Mesenteric fat pad (tissue), 1 donor: ENCODE results near the gene MID1. TPM values are rescaled to one million over a fixed set of nuclear protein-coding genes. Genes with fewer than 3 reads are reported as not detected.
"Not testable (repeated sequence)": the region's sequence is repeated elsewhere in the genome, so short reads cannot be mapped to it uniquely, and the experiment has no call there.

Source experiments
- DNase-seq: peaks from one replicate; pipeline ENCODE4 v3.0.0-alpha.2; 2020; ENCODE audit warnings: low spot score
- total RNA-seq: library from RNA; stranded (reverse); fragmentation: NEBNext Ultra II Directional; extraction: Animal tissue kit (Norgen Biotek cat#: 25700); gene quantifications from one replicate; pipeline ENCODE4 v1.2.1, GENCODE V29; 2021
- donor health status: DM: yes; HTN: yes; CAD: no.

Gene MID1
- total RNA-seq, 1 donor from 2014 or later, result 16.6 TPM

GRCh38 chrX:10617186-10617998 is 3.0 kb downstream of the MID1 start:
- no peak for DNase-seq

- DNase-seq, result no peak
These were observed 4.2 kb downstream of the MID1 start for GRCh38 chrX:10615931-10616774.

GRCh38 chrX:10612215-10612614 is 8.2 kb downstream of the MID1 start:
- DNase-seq, result no peak

DNA sequence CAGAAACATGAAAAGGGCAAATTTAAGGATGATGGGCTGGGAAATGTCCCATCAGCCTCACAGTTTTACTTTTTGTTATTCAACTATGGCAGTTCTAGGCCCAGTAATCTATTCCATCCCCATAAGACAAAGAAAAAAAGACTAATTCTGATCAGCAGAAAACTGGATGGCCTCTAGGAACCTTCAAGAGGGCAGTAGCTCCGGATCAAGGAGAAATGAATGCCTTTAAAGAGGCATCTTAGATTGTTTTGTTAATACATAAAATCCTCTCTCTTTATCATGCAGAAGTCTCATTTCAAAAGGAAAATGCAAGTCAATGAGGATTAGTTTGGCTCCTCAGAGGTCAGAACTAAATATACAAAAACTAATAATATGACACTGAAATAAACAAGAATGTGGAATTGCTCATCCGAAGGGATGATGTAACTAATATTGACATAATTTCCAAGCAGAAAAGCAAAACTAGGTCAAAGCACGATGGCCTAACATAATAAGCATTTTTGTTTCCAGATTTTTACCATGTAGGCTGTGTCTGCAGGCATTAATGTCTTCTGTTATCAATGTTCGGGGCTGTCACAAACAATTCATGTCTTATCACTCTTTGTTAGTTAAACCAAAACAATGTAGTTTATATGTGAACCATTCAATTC is 8.8 kb downstream of the MID1 start:
- DNase-seq, result no peak

- no peak for DNase-seq
These were observed 12.3 kb downstream of the MID1 start for GRCh38 chrX:10608099-10608498.

DNA sequence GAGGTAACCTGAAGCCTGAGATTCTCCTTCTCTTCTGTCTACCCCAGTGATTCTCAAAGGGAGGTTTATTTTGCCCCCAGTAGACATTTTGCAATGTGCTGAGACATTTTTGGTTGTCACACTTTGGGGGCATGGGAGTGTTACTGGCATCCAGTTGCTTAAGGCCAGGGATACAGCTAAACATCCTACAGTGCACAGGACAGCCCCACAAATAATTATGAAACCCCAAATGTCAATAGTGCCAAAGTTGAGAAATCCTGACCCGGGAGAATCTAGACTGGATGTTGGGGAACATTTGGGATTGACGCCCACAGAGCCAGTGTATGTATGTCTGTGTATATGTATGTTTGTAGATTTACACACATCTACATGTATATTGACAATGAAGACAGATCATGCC is 13.2 kb downstream of the MID1 start:
- no peak for DNase-seq

DNA sequence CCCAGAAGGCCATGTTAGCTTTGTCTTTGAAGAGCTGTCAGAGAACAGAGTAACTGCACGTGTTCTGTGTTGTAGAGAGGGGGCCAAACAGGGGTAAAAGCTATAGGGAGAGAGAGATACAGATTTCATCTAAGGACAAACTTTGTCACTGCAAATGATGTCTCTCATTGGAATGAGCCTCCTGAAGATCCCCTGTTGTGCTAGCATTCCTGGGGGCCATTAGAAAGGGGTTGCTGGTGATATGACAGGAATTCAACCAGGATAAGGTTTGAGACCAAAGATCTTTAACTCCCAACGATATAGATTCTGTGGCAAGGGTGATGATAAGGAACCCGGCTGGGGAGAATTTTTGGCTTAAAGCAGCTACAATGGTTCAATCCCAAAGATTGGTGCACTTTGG is 16.8 kb downstream of the MID1 start:
- no peak for DNase-seq

DNA sequence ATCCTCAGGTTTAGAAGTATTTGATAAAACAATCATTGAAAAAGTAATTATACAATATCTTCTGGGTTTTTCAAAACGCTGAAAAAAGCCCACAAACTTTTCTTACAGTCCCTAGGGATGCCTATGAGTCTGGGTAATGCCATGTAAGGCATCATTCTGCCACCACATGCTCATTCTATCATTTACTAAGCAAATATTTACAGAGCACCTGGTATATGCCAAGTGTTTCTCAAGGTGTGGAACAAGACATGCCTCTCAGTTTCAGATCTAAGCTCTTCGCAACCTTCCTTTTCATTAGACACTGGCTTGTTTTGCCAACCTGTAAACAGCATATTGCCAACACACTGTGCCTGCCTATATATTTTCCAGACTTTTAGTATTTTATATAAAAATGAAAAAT is 17.7 kb downstream of the MID1 start:
- DNase-seq, result no peak

GRCh38 chrX:10600479-10600878 is 19.9 kb downstream of the MID1 start:
- DNase-seq, result no peak

DNA sequence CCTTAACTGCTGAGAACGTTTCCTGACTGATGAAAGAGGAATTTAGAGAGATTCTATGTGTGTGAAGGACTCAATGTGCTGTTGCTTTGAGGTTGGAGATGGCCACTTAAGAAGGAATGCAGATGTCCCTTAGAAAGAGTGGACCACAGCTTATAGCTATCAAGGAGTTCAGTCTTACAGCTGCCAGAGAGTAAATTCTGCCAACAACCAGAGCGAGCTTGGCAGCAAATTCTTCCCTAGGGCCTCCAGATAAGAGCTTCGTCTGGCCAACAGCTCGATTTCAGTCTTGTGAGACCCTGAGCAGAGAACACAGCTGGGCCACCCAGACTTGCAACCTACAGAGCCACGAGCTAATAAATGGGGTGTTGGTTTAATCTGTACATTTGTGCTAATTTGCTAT is 21.8 kb downstream of the MID1 start:
- no peak for DNase-seq

DNA sequence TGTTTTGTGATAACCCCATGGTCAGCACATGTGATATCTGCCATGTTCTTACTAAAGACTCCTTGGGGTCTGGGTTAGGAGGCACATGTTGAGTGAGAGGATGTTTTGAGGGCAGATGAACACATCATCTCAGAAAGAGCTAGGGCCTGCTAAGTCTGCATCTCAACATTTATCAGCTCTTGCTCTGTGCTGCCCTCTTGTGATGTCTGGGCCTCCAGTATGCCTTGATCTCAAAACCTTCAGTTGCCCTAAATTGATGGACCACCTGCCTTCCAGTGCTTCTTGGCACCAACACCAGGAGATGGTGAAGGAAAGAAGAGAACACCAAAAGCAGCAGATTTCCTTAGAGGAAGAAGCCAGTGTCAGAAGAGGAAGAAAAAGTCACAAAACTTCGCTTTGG is 22.5 kb downstream of the MID1 start:
- DNase-seq, result no peak

DNA sequence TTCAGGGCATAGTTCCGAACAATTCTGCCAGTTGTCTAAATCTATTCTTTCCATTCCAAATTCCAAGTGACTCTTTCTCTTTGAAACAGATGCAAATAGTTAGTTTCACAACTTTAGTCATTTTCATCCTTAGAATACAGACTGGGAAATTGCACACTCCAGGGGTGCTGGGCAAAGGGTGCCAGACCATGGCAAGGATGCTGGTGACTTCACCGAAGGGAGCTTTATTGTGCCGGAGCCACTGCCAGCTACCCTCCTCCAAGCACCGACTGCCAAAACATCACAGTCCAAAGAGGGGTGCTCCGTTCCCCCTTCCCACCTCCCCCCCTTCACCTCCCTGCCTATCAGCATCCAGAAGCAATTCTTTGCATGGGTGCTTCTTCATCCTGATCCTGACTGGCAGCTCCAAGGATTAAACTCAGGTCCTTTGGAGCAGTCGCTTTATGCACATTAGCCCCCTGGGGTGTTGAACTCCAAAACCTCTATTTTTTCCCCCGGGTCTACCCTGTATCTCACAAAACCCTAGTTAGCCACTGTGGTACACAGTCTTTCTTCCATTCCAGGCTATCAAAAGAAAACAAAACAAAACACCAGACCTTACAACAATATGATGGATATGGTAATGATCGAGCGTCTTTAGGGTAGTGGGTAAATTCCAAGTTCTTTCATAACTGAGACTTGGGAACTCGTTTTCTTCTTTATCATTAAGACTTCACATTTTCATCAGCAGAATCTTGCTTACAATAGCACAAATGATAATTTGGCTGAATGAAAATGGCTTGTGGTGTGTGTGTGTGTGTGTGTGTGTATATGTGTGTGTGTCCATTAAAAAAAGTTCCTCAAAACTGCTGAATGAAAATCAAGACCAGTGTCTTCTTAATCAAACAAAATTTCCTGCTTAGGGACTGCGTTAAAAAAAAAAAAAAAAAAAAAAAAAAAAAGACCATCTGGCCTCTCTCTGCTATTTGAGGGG is 28.7 kb downstream of the MID1 start:
- no peak for DNase-seq

DNA sequence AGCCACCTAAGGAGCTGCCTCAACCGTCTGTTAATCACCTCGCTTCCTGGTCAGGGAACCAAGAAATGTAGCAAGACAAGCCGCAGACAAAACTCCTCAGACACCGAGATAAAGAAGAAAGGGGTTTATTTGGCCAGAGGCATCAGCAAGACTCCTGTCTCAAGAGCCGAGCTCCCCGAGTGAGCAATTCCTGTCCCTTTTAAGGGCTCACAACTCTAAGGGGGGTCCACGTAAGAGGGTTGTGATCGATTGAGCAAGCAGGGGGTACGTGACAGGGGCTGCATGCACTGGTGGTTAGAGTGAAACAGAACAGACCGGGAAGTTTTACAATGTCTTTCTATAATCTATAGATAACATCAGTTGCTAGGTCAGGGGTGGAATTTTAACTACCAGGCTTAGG is 30.6 kb downstream of the MID1 start:
- DNase-seq, result not testable (repeated sequence)

GRCh38 chrX:10589098-10589497 is 31.3 kb downstream of the MID1 start:
- DNase-seq, result no peak

GRCh38 chrX:10584882-10585281 is 35.5 kb downstream of the MID1 start:
- DNase-seq, result not testable (repeated sequence)

DNA sequence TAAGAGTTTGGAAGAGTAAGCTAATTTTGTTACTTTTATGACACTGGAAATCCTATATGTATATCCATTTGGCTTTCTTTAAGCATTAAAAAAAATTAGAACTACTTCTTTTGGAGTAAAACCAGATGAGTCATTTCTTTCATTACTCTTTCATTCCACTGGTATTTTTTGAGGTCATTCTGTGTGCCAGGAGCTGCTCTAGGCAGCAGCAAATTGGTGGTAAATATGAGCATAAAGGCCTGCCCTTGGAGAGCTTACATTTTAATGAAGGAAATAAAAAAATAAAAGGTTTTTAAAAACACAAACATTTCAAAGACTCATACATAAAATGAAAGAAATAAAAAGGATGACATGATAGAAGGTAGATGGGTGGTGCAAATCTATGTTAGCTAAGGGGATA is 37.4 kb downstream of the MID1 start:
- no peak for DNase-seq

DNA sequence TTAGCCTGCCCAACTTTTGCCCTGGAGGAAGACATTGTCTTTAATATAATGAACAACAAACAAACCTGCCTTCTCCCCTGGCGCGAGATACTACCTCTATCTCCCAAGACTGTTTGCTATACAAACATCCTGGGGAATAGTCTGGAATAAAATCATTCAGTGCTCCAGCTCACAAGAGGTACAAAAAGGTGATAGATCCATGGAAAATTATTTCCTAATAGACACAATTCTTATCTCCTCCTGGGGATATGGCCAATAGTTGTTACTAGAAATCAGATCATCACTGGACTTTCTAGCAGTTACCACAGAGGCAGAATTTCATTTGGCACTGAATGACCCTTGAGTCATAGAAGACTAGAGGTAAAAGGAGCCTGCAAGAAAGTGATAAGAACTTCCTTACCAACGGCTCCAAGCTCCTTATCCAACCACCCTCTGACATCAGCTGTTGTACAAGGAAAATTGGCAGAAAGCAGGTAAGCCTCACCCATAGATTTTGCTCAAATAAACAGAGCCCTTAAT is 38.1 kb downstream of the MID1 start:
- no peak for DNase-seq

DNA sequence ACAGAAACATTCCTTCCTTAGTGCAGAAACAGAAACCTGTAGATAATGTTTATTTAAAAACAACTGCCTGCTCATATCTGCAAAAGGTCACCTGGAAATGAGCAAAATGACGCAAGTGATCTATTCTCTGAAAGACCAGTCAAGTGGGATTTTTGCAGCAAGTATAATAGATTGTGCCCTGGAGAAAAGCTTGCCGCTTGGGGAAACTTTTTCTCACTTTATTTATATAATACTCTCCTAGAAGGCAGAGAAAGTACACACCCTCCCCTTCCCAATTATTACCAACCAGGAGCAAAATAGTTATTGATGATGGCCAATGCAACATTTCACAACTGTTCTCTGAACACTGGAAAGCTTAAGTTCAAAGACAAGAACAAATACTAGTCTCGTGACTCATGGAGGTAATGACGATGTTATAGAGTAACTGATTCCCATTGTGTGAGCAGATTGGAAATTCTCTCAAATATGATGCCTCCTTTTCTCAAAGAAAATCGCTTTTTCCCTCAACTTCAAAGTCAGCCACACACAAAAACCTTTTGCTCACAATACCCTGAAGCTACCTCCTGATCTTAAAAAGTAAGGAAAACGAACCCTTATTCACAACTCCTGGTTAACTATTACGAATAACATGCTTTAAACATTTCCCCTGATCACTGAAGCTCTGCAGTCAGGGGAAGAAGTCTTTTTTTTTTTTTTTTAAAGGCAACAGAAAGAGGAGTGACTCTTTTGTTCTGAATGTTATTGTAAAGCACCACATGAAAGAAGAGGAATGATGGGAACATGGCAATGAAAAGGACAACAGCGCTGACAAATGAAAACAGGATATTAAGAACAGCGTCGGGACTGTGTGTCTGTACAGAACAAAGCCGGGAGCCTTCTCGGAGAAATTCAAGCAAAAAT is 41.0 kb downstream of the MID1 start:
- no peak for DNase-seq

- DNase-seq, result no peak
These were observed 41.9 kb downstream of the MID1 start for GRCh38 chrX:10578527-10578926.

GRCh38 chrX:10577853-10578252 is 42.5 kb downstream of the MID1 start:
- no peak for DNase-seq
